Urothelium cell line (cell line): ENCODE data around the gene LRRC14B.
"Not testable (repeated sequence)": the region's sequence is repeated elsewhere in the genome, so short reads cannot be mapped to it uniquely, and the experiment has no call there.

Experiments used
- DNase-seq: peaks from one replicate; pipeline ENCODE4 v3.0.0; 2011; ENCODE audit warnings: low spot score, mixed read lengths
- FAIRE-seq: peaks from 2 replicates; lab custom pipeline; 2011; peaks lifted over from hg19 to GRCh38; lab: Jason Lieb, UNC

Gene LRRC14B

DNA sequence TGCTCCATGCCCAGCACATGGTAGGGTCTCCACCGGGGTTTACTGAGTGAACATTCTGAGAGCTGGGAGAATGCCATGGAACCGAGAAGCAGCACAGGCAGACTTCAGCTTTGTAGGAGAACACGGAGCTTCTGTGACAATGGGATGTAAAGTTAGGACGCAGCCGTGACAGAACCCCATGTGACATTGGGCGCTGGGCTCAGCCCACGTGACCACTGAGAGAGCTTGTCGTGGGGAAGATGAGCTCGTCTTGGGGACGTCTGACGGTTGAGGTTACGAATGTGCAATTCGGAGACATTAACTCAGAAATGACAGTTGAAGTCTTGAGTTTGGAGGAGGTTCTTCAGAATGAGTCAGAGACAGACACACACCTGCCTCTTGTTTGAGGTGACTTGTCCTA, 40.4 kb downstream of the LRRC14B start:
- no peak for FAIRE-seq
- DNase-seq = no peak

GRCh38 chr5:233426-233825, 42.1 kb downstream of the LRRC14B start:
- not testable (repeated sequence) for FAIRE-seq, DNase-seq

DNA sequence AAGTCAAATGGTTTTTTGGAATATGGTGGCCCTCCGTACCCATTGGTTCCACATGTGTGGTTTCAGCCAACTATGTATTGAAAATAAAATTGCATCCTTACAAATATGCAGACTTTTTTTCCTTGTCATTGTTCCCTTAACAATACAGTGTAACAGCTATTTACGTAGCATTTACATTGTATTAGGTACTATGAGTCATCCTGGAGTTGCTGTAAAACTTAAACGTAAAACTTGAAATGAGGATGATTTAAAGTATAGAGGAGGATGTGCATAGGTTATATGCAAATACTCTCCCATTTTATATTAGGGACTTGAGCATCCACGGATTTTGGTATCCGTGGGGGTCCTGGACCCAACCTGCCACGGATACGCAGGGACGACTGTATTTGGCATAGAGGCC, 43.2 kb downstream of the LRRC14B start:
- DNase-seq (no peak), FAIRE-seq (no peak)

GRCh38 chr5:235527-235926, 44.2 kb downstream of the LRRC14B start:
- not testable (repeated sequence) for FAIRE-seq, DNase-seq

GRCh38 chr5:237931-238330, 46.6 kb downstream of the LRRC14B start:
- FAIRE-seq, DNase-seq: not testable (repeated sequence)

GRCh38 chr5:240550-240949, 49.3 kb downstream of the LRRC14B start:
- not testable (repeated sequence) for FAIRE-seq, DNase-seq

DNA sequence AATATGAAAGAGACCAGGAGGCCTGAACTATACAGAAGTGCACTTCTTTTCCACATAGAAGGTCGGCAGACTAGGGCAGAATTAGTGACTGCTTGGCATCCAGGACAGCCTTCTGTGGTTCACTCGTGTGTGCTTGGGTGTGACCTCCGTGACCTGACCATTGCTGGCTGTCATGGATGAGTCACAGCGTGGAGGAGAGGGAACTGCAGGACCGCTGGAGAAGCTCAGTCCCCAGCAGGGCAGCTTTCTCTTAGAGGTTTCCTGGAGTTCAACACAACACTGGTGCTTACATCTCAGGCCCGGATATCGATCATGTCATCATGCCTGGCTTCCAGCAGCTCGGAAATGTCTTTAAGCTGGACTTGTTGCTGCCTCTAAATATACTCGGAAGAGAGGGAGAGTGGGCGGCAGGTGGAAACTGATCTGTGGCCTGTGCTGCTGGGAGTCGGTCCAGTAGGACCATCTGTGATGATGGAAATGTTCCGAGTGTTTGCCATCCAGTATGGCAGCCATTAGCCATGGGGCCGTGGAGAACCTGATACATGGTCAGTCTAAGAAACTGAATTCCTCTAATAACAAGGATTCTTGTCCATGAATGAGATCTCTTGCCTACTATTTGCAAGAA, 49.9 kb downstream of the LRRC14B start:
- not testable (repeated sequence) for FAIRE-seq, DNase-seq

GRCh38 chr5:243683-244367, 52.5 kb downstream of the LRRC14B start:
- DNase-seq, FAIRE-seq: not testable (repeated sequence)

DNA sequence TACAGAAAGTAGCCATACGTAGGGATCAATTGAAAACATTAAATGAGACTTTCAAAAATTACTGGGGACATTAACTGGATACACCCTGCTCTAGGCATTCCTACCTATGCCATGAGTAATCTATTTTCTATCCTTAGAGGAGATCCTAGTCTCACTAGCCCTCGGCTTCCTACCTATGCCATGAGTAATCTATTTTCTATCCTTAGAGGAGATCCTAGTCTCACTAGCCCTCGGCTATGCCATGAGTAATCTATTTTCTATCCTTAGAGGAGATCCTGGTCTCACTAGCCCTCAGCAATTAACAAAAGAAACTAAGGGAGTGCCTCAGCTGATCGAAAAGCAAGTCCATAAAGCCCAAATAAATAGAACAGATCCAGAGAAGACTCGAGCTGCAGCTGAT, 54.4 kb downstream of the LRRC14B start:
- DNase-seq, FAIRE-seq: not testable (repeated sequence)
